Thymus (tissue), 11 donors: ENCODE results near the gene PLBD2. TPM values are rescaled to one million over a fixed set of nuclear protein-coding genes. Genes with fewer than 3 reads are reported as not detected.

Experiments used
- DNase-seq, 9 donors: peaks; one replicate each; pipeline ENCODE4 v3.0.0-alpha.2; 2013; ENCODE audit warnings: low spot score in 9 of 9, low read depth in 6 of 9, missing footprints in 1 of 9
- H3K27ac ChIP-seq, 2 donors: one replicate each; pipeline ENCODE4 v1.5.1; 2013; ENCODE audit warnings: control low read depth in 1 of 2, low read depth in 1 of 2, low read length in 1 of 2, mild to moderate bottlenecking in 1 of 2, moderate library complexity in 1 of 2
- H3K27me3 ChIP-seq, 2 donors: one replicate each; pipeline ENCODE4 v1.5.1; 2013; ENCODE audit warnings: low read length in 1 of 2; ENCODE audit not compliant: control insufficient read depth in 2 of 2, insufficient read depth in 1 of 2
- H3K36me3 ChIP-seq, 2 donors: one replicate each; pipeline ENCODE4 v1.5.1; 2013; ENCODE audit warnings: low read length in 1 of 2, mild to moderate bottlenecking in 1 of 2, moderate library complexity in 1 of 2; ENCODE audit not compliant: control insufficient read depth in 2 of 2, insufficient read depth in 2 of 2
- H3K4me1 ChIP-seq, 2 donors: one replicate each; pipeline ENCODE4 v1.5.1; 2013; ENCODE audit warnings: low read length in 2 of 2; ENCODE audit not compliant: control insufficient read depth in 2 of 2, insufficient read depth in 2 of 2
- H3K4me3 ChIP-seq, 2 donors: one replicate each; pipeline ENCODE4 v1.5.1; 2013; ENCODE audit warnings: low read length in 2 of 2, control low read depth in 1 of 2, mild to moderate bottlenecking in 1 of 2
- H3K9me3 ChIP-seq, 2 donors: one replicate each; pipeline ENCODE4 v1.5.1; 2013; ENCODE audit warnings: low read length in 1 of 2, mild to moderate bottlenecking in 1 of 2; ENCODE audit not compliant: control insufficient read depth in 2 of 2, insufficient read depth in 1 of 2
- WGBS: extraction: QIAGEN DNeasy Blood & Tissue Kit; methylation state at CpG from one replicate; pipeline ENCODE4 v1.1.7; 2013; 5-methylcytosine and 5-hydroxymethylcytosine counted together
- polyA plus RNA-seq: library from polyadenylated mRNA; stranded (reverse); fragments of 200-250 nt; gene quantifications from one replicate; pipeline ENCODE4 v1.2.3, GENCODE V29; 2013
- total RNA-seq: library from RNA; stranded (reverse); fragments of 120-200 nt; gene quantifications from one replicate; pipeline ENCODE4 v1.2.4, GENCODE V29; 2013
- donor health status: healthy.

The PLBD2 gene
- total and polyA plus RNA-seq, 2 donors: 2.5 to 9.3 TPM

DNA sequence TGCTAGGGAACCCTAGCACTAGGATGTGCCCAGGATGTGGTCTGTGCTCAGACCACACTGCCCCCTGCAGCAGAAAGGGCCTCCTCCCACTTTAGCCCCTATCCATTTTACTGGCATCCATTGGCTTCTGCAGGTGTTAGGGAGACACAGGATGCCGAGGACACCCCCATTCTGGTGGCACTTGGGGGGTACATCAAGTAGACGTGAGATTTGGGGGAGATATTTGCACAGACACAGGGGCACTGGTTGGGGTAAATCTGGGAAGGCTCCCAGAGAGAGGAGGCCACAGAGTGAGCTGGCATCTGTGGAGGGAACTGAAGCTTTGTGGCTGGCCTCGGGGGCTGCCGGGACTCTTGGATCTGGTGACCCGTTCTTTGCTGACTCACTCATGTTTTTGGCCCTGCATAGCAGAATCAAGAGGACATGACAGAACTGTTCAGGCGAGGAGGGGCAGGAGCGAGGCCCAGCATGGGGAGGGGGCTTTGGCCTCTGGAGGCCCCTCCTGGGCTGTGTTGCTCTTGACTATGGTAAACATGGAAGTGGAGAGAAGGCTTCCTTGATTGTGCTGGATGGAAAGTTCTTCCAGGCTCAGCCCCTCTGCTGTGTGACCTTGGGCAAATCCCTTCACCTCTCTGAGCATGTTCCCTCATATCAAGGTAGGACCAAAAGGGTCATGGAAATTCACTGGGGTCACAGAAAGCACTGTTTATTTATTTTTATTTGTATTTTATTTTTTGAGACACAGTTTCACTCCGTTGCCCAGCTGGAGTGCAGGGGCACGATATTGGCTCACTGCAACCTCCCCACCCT lies 1.8 kb downstream of the PLBD2 start:
- 90% methylated on average over 9 of the region's 9 CpGs for WGBS
- no peak overlapping the region for H3K4me3 ChIP-seq

DNA sequence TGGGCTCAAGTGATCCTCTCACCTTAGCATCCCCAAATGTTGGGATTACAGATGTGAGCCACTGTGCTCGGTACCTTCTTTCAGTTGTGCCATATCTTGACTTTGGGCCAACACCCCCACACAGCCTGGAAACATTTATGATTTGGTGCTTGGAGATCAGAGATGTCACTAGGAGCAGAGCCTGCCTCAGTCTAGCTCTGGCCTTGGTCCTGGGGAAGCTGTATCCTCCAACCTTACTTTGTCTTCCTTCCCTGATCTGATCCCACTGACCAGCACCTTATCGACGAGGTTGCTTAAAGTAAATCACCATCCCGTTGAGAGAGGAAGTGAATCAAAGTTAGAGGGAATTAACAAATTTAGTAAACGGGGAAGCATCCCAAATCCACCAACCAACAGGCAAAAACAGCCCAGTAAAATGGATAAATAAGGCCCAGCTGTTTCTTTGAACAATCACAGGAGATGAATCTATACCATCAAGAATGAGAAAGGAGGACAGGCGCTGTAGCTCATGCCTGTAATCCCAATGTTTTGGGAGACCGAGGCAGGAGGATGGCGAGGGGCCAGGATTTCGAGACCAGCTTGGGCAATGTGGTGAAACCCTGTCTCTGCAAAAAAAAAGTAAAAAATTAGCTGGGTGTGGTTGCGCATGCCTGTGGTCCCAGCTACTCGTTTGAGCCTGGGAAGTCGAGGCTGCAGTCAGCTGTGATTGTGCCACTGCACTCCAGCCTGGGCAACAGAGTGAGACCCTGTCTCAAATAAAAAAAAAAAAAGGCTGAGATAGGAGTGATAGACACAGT lies 3.4 kb downstream of the PLBD2 start:
- Histone ChIP-seq H3K9me3 (no peaks in the 10 kb centered on the region), H3K4me3 (no peak overlapping the region), H3K36me3 (no peaks in the 10 kb centered on the region), H3K4me1 (peaks cover 7 to 13% of the 10 kb centered on the region in 2 donors), H3K27ac (no peak overlapping the region), H3K27me3 (peaks cover 0 to 5% of the 10 kb centered on the region in 2 donors)
- WGBS: 94% methylated on average over 12 of the region's 12 CpGs
- no peak for DNase-seq

More for the DNA sequence above, 1.8 kb downstream of the PLBD2 start:
- Histone ChIP-seq H3K27me3 (peaks cover 0 to 5% of the 10 kb centered on the region in 2 donors), H3K27ac (no peak overlapping the region), H3K36me3 (no peaks in the 10 kb centered on the region), H3K9me3 (no peaks in the 10 kb centered on the region), H3K4me1 (peaks cover 7 to 13% of the 10 kb centered on the region in 2 donors)
- no peak for DNase-seq

DNA sequence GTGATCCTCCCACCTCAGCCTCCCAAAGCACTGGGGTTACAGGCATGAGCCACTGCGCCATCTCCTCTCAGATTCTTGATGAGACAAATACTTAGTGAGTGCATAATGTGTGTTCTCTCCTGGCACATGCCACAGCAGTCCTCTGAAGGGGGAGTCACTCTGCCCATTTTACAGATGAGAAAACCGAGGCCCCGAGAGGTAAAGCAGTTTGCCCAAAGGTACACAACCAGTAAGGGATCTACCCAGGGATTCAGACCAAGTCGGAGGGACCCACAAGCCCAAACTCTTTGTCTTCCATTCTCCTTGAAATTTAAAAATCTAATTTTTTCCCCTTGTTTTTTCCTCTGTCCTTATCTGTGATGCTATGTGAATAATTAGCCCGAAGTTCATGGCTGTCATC lies 6.3 kb downstream of the PLBD2 start:
- H3K36me3 ChIP-seq: no peaks in the 10 kb centered on the region
- WGBS: 98% methylated on average over 5 of the region's 5 CpGs
- no peaks in the 10 kb centered on the region for H3K27me3 ChIP-seq
- no peaks in the 10 kb centered on the region for H3K4me1 ChIP-seq
- H3K4me3 ChIP-seq: no peak overlapping the region
- no peak overlapping the region for H3K27ac ChIP-seq
- DNase-seq: no peak
- no peaks in the 10 kb centered on the region for H3K9me3 ChIP-seq

DNA sequence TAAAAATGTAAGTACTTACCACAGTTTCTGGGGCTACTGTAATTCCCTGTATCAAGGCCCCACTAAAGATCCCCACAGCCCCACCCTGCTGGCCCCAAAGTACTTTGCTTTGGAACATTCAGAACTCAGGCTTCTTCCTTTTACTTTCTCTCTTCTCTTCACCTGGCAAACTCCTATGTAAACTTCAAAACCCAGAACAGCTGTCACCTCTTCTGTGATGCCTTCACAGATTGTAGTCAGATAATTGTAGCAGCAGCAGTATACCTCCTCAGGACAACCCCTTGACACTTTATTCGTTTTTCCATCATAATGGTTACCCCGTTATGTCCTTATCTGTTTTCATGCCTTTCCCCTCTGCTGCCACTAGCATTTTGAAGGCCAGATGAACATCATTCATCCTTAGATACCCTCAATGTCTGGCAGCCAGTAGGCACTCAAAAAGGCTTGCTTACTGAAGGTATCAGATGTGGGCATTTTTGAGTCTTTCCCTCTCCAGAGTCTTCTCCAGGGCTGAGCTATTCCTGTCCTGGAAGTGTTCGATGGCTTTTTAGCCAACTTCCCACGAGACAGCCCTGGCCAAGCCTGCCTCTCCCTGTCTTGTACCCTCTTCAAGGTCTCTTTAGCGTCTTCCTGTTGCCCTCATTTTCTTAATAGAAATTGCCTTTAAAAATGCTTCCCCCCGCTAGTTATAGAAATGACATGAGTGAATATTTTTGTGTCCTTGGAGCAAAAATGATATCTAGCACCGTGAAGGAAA lies 7.4 kb downstream of the PLBD2 start:
- no peak overlapping the region for H3K27ac ChIP-seq
- no peaks in the 10 kb centered on the region for H3K36me3 ChIP-seq
- H3K27me3 ChIP-seq: no peaks in the 10 kb centered on the region
- H3K4me1 ChIP-seq: no peaks in the 10 kb centered on the region
- H3K4me3 ChIP-seq: no peak overlapping the region
- no peaks in the 10 kb centered on the region for H3K9me3 ChIP-seq
- WGBS: 96% methylated on average over 7 of the region's 7 CpGs
- DNase-seq: no peak

DNA sequence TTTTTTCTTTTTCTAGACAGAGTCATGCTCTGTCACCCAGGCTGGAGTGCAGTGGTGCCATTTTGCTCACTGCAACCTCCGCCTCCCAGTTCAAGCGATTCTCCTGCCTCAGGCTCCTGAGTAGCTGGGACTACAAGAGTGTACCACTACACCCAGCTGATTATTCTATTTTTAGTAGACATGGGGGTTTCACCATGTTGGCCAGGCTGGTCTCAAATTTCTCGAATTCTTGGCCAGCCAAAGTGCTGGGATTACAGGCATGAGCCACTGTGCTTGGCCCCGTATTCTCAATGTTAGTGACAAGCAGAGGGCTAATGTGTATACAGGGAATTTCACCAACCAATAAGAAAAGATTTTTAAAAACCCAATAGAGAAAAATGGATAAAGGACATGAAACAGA lies 8.4 kb downstream of the PLBD2 start:
- no peaks in the 10 kb centered on the region for H3K9me3 ChIP-seq
- DNase-seq: no peak
- 95% methylated on average over 4 of the region's 4 CpGs for WGBS
- no peaks in the 10 kb centered on the region for H3K4me1 ChIP-seq
- H3K36me3 ChIP-seq: no peaks in the 10 kb centered on the region
- H3K4me3 ChIP-seq: no peak overlapping the region
- H3K27me3 ChIP-seq: no peaks in the 10 kb centered on the region
- H3K27ac ChIP-seq: no peak overlapping the region

DNA sequence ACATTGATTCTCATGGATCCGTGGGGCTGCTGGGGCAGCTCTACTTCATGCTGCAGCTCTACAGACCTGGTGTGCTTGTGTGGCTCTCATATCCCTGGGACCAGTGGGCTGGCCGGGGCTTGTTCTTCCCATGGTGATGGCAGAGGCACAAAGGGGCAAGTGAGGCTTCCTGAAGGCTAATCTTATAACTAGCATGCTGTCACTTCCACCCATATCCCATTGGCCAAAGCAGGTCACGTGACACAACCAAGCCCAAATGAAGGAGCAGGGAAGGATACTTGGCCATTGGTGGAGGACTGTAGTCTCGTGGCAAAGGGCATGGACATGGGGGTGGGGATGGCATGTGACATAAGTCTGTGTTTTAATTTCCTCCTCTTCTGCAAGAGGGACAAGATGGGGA lies 9.9 kb downstream of the PLBD2 start:
- no peak for DNase-seq
- no peaks in the 10 kb centered on the region for H3K36me3 ChIP-seq
- WGBS: 95% methylated on average over 4 of the region's 4 CpGs

DNA sequence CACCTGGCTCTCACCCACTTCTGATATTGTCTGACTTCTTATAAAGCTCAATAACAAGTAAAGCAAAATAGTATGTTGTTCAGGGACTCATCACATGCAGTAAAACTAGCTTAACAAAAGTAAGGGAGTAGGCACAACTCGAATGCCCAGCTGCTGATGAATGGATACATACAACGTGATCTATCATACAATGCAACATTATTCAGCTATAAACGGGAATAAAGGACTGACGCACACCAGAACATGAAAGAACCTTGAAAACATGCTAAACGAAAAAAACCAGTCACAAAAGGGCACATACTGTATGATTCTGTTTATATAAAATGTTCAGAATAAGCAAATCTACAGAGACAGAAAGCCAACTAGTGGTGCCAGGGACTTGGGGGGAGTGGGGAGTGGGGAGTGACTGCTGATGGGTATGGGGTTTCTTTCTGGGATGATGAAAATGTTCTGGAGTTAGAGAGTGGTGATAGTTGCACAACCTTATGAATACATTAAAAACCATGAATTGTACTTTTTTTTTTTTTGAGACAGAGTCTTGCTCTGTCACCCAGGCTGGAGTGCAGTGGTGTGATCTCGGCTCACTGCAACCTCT lies 11.1 kb downstream of the PLBD2 start:
- H3K27me3 ChIP-seq: no peaks in the 10 kb centered on the region
- H3K9me3 ChIP-seq: no peaks in the 10 kb centered on the region
- no peaks in the 10 kb centered on the region for H3K4me1 ChIP-seq
- no peak overlapping the region for H3K4me3 ChIP-seq
- H3K27ac ChIP-seq: no peak overlapping the region
- 97% methylated on average over 6 of the region's 6 CpGs for WGBS
- H3K36me3 ChIP-seq: no peaks in the 10 kb centered on the region
- DNase-seq: no peak

More for the DNA sequence above, 9.9 kb downstream of the PLBD2 start:
- H3K27ac ChIP-seq: no peak overlapping the region
- H3K27me3 ChIP-seq: no peaks in the 10 kb centered on the region
- H3K4me1 ChIP-seq: no peaks in the 10 kb centered on the region
- no peaks in the 10 kb centered on the region for H3K9me3 ChIP-seq
- no peak overlapping the region for H3K4me3 ChIP-seq

DNA sequence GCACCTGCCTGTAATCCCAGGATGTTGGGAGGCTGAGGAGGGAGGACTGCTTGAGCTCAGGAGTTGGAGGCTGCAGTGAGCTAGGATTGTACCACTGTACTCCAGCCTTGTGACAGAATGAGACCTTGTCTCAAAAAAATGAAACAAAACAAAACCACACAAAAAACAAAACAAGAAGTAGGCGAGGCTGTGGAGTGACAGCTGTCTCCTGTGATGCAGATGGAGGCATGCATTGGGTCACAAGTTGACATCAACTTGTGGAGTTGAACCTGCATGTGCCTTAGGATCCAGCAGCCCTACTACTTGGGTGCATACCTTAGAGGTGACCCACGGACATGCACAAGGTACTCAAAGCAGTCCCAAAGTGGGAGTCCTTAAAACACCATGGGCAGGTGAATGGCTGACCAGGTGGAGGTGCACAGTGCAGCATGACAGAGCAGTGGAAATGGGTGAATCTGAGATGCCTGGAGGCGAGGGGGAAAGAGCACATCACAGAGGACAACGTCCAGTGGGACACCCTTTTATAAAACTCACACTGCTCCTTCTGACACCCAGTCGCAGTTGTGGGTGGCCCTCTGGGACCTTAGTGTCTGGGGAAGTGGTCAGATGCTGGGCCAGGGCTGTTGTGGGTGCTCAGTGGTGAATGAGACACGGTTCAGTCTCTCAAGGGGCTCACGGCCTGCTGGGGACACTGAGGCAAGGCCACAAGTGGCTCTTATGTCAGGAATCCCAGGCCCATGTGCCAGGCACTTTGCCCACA lies 12.7 kb downstream of the PLBD2 start:
- no peaks in the 10 kb centered on the region for H3K9me3 ChIP-seq
- 88% methylated on average over 7 of the region's 7 CpGs for WGBS
- no peaks in the 10 kb centered on the region for H3K4me1 ChIP-seq
- H3K4me3 ChIP-seq: no peak overlapping the region
- no peak for DNase-seq
- no peaks in the 10 kb centered on the region for H3K36me3 ChIP-seq
- no peaks in the 10 kb centered on the region for H3K27me3 ChIP-seq
- H3K27ac ChIP-seq: no peak overlapping the region
